HEK293 (cell line): ENCODE data around the gene PKD2L1.

Experiments
- CTCF ChIP-seq: fragments of 450-650 bp; formaldehyde crosslinking; IDR thresholded peaks from 2 replicates; pipeline ENCODE4 v1.5.1; 2016; ENCODE audit warnings: missing biosample characterization, missing genetic modification characterization
- HOXA7 ChIP-seq: sonication (generic); formaldehyde crosslinking; IDR thresholded peaks from 2 replicates; pipeline ENCODE4 v1.8.1; 2022; ENCODE audit warnings: missing genetic modification reagents, borderline replicate concordance
- ZNF121 ChIP-seq: fragments of 450-650 bp; formaldehyde crosslinking; IDR thresholded peaks from 2 replicates; pipeline ENCODE4 v1.5.1; 2016; ENCODE audit warnings: missing biosample characterization, missing genetic modification characterization
- ZNF184 ChIP-seq: fragments of 450-650 bp; IDR thresholded peaks from 2 replicates; pipeline ENCODE4 v1.5.1; 2018; ENCODE audit warnings: missing biosample characterization, mild to moderate bottlenecking, missing genetic modification characterization
- ZNF274 ChIP-seq, 2 experiments: fragments of 200-500 bp in 1 of 2; fragments of 450-650 bp in 1 of 2; sonication (Bioruptor generic) in 1 of 2; formaldehyde crosslinking in 1 of 2; IDR thresholded peaks; 2 replicates each; pipeline versions ENCODE4 v1.5.1 to v1.6.1; 2014 to 2016; ENCODE audit warnings: borderline replicate concordance in 1 of 2, inconsistent platforms in 1 of 2, low read length in 1 of 2, missing biosample characterization in 1 of 2, missing genetic modification characterization in 1 of 2
- ZNF350 ChIP-seq: fragments of 450-650 bp; formaldehyde crosslinking; IDR thresholded peaks from 2 replicates; pipeline ENCODE4 v1.5.0; 2017; ENCODE audit warnings: missing biosample characterization, mild to moderate bottlenecking, missing genetic modification characterization
- ZNF580 ChIP-seq: fragments of 450-650 bp; formaldehyde crosslinking; IDR thresholded peaks from 2 replicates; pipeline ENCODE4 v1.5.1; 2016; ENCODE audit warnings: missing biosample characterization, missing genetic modification characterization
- ZNF654 ChIP-seq: fragments of 450-650 bp; formaldehyde crosslinking; IDR thresholded peaks from 2 replicates; pipeline ENCODE4 v1.5.1; 2016; ENCODE audit warnings: low read depth, missing biosample characterization, missing genetic modification characterization

- TF ChIP-seq HOXA7 (CRISPR knock-in tag) (no peak), CTCF (no peak), ZNF184 (no peak), ZNF580 (tag by site-specific recombination) (no peak), ZNF654 (no peak), ZNF274 (IDR thresholded peaks at IDR 0.05; ENCODE audit: low read length) (no peak), ZNF274 (tag by site-specific recombination; IDR thresholded peaks at IDR 0.05; ENCODE audit: borderline replicate concordance) (no peak), ZNF350 (tag by site-specific recombination) (no peak), ZNF121 (no peak)
These were observed 77.0 kb downstream of the PKD2L1 start for GRCh38 chr10:100253041-100253440.
